Prostate gland (tissue), 2 donors: Measurements from ENCODE around the gene UNC119B.

ENCODE experiments used
- CTCF ChIP-seq, 4 experiments: fragments of 200-600 bp in 2 of 4; fragments of 450-650 bp in 2 of 4; sonication (generic) in 2 of 4; IDR thresholded peaks; 1 replicate in 3 of 4; 2 replicates in 1 of 4; pipeline ENCODE4 v1.5.1; 2016 to 2019; ENCODE audit warnings: antibody characterized with exemption in 4 of 4, mild to moderate bottlenecking in 2 of 4, moderate library complexity in 2 of 4
- POLR2AphosphoS5 ChIP-seq: sonication (generic); formaldehyde crosslinking; IDR thresholded peaks from one replicate; pipeline ENCODE4 v1.6.1; 2017; ENCODE audit warnings: antibody characterized with exemption

GRCh38 chr12:120684523-120684932 is 25.7 kb upstream of the UNC119B start:
- TF ChIP-seq CTCF (IDR thresholded peaks at IDR 0.05) = no peak
- TF ChIP-seq POLR2AphosphoS5 = no peak
